Forelimb muscle (tissue), 1 donor: ENCODE measurements around the gene INPPL1. TPM values are rescaled to one million over a fixed set of nuclear protein-coding genes. Genes with fewer than 3 reads are reported as not detected.
"Not testable (repeated sequence)": the region's sequence is repeated elsewhere in the genome, so short reads cannot be mapped to it uniquely, and the experiment has no call there.

Source experiments
- DNase-seq: peaks from one replicate; pipeline ENCODE4 v3.0.0-alpha.2; 2013; ENCODE audit warnings: low read depth
- polyA plus RNA-seq: library from polyadenylated mRNA; unstranded; fragments of 120-200 nt; gene quantifications from one replicate; pipeline ENCODE4 v1.2.1, GENCODE V29; 2013; ENCODE audit not compliant: insufficient read length

The INPPL1 gene
- polyA plus RNA-seq, 1 donor: 151 TPM

DNA sequence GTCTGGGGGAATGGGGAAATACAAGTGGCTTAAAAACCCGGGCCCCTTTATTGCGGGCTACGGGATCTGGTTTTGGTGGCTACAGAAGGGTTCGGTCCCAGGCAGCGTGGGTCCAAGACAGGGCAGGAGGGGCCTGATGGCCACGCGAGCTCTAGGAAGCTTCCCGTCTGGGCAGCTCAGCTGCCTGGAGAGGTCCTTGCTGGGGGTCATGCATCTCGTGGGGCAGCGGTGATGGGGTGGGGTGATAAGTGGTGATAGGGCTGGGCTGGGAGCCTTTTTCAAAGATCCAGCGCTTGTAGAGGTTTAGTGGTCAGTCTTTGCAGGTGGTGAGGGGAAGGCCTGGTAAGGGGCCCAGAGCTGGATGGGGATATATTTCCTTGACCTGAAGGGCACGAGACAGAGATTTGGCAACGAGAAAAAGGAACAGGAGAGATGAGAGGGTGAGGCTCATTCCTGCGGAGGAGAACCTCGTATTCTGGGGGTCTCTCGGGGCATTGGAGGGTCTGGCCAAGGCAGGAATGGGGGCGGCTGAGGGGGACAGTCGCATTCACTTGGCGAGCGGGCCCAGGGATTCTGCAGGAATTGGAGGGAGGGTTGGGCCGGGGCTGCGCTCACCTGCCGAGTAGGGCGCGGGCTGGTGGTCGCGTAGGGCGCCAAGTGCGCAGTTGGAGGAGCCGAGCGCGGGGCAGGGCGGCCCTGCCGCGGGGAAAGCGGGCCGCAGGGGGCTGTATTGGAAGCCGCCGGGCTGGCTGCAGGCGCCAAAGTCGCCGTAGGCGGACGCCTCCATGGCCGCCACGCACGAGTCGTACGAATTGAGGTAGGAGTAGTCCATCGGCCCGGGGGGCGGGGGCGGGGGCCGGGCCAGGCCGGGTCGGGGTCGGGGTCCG is 18.8 kb downstream of the INPPL1 start:
- no peak for DNase-seq

DNA sequence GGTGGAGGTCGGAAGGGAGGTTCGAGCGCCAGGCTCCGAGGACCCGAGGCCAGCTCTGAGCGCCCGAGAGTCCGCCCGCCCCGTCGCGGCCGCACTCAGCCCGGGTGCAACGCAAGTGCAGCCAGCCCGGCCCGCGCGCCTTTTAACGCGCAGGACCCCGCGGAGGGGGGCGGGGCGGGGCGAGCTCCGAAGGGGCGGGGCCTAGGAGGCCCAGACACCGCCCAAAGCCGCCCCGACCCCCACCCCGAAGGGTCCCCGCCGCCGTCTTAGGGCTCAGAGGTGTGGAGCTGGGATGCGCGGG is 19.4 kb downstream of the INPPL1 start, which contains the start of gene PHOX2A:
Gene PHOX2A (minus strand): TSS at position 117 of the 301 bp plus-strand sequence. CDS start 172 bp downstream, outside the sequence.
- no peak for DNase-seq

DNA sequence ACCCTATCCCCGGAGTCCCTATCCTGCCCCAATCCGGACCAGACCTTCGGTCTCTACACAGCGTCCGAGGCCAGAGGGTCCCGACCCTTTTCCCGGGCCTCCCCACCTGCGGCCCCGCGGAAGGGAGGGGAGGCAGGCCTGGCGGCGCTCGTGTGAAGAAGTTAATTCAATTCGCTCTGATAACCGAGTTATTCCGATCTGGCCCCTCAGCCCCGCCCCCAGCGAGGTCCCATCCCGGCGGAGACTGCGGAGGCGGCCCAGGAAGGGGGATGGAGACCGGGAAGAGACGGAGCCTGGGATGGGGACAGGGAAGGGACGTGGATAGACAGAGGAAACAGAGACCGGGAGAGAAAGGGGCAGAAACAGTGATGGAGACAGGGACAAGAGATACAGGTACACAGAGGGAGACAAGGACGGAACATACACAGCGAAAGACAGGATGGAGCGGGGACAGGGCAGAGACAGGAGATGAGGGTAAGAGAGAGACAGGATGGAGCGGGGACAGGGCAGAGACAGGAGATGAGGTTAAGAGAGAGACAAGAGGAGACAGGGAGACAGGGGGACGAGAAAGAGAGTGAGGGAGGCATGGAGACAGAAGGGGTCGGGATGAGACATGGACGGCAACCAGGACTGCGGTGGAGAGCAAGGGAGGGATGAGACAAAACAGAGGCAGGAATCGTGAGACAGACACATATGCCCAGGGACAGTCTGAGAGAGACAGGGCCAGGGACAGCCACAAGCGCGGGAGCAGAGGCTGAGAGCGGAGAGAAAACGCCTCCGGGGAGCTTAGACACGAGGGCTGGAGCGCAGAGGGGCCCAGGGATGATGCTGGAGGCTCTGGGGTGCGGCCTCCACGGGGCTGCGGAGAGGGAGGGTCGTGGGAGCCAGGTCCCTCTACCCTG is 20.0 kb downstream of the INPPL1 start:
- no peak for DNase-seq

DNA sequence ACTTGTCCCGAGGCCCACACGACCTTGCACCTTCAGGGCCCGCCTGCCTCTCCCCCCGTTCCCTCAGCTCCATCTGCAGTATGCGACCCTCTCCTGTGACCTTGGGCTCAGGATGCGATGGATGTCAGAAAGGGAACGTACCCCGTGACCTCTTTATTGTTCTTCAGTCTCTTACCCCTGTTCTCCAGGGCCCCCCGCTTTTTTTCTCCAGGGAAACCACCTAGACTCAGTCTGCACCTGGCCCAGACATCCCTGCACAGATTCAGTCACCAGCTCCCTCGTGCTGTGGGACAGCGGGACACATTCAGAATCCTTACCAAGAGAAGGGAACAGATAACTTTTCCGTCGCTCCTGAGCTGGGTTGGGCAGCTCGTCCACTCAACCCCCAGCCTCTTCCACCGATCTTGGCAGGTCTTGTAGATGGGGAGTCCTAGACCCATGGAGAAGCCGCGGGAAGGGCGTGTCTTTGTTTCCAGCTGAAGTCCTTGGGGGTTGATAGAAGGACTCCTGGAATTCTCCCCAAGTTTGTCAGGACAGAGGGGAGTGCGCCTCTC is 20.8 kb downstream of the INPPL1 start:
- DNase-seq: no peak

DNA sequence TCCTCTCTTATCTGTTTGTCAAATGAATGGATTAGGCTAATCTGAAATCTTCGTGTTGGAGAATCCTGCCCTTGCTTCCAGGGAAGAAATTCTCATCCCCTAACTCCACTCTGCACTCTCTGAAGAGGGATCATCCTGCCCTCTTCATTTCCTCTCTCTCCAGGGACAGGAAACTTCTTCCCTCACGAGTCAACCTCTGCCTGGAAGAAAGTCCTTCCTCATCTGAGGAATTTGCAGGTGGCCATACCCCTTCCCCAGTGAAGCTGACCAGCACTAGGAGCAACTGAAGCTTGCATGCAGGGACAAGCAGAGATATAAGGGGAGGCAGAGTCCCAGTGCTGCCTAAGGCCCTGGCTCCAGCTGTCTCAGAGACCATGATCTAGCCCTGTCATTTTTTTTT is 23.0 kb downstream of the INPPL1 start:
- DNase-seq: no peak

DNA sequence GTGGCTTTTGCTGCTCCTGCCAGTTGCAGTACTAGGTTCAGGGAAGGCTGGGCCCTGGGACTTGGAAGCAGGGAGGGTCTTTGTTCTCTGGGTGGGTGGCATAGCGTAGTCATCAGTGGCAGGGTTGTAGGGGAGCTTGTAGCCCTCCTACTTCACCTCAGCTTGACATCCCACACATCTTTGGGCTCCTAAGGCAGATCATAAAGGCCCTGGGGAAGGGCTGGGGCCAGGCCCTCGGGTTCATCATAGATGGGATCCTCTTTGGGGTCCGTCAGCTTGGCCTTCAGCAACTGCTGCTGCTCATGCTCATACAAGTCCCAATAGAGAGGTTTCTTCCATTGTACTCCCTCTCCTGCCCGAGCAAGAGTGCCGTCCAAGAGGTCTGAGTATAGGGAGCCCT is 25.4 kb downstream of the INPPL1 start:
- DNase-seq: no peak

DNA sequence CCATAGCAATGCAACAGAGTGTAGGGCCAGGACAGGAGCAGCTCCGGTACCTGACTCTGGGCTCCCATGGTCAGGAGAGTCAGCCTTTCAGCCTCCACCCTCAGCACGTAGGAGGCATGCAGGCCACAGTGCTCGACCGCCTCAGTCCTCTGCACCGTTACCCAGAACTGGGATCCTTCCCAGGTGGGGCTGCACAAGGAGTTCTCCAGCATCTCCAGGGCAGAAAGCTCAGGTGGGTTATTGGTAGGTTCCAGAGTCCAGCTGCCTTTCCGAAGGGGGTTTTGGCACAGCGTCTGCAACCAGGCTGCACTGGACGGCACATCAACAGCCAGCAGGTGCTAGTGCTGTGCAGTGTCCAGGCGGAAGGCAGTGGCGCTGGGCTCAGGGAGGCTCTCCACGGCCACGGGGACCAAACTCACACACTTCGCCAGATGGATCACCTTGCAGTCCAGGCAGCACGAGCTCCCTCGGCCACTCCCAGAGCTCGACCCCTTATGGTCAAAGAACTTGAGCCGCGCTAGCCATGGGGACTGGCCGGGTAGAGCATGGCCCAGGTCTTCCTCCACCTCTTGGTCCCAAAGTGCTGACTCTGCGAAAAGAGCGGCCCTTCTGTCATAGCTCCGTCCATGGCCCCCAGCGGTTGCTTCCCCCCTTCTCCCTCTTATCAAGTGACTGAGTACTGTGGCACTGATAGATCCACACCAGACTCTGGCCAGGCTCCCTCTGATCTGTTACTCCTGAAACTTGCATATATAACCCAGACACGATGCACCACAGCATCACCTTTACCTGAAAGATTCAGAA is 26.3 kb downstream of the INPPL1 start:
- DNase-seq: no peak

DNA sequence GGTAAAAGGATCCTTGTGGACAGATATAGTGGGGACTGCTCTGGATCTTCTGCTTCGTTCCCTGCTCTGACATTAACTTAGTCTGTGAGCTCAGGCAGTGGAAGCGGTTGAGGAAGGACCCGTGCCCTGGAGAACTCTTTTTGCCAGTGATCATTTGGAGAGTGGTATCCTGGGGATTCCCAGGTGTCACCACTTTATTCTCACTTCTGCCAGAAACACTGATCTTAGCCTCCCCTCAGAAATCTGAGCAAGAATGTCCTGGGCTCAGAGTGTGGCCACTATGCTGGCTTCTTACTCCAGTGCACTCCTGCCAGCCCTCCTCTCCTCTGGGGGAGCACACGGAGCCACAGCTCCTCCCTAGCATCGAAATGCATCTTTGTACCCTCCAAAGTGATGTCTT is 27.0 kb downstream of the INPPL1 start:
- no peak for DNase-seq

DNA sequence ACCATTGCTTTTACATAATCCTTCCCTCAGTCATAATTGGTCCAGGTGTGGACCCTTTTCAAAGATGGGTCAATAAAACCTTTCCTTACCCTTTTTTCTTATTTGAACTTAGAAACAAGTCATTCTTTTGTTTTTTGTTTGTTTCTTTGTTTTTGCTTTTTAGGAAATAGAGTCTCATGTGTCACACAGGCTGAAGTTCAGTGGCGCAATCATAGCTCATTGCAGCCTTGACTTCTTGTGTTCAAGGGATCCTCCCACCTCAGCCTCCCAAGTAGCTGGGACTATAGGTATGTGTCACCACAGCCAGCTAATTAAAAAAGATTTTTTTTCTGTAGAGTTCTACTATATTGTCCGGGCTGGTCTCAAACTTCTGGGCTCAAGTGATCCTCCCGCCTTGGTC is 28.8 kb downstream of the INPPL1 start:
- DNase-seq: no peak

DNA sequence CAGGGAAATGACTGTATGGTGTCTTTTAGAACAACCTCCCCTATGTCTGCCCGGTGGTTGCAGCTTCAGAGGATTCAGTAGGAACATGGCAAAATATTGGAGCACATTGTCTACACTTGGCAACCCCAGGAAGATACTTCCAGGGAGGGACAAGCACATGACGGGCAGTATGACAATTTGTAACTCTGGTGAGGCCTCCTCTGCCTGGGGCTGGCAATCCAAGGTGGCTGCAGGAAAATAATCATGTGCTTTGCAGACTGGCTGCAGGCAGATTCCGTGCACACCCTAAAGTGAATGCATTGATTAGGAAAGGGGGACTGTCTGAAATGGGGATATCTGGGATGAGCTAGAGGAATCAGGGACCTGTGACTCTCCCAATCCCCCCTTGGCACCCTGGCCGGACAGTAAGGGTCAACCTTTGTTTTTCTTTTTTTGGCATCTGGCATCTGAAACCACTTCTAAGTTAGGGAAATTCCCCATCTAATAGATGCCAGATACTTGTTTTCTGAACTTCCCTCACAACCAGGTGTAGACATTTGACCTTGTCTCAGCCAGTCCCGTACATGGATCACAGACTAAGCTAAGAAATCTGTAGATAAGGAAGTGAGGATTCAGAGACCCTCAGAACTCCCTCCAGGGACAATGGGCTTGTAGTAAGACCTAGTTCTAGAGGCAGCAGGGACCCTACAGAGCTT is 29.9 kb downstream of the INPPL1 start:
- DNase-seq: no peak

DNA sequence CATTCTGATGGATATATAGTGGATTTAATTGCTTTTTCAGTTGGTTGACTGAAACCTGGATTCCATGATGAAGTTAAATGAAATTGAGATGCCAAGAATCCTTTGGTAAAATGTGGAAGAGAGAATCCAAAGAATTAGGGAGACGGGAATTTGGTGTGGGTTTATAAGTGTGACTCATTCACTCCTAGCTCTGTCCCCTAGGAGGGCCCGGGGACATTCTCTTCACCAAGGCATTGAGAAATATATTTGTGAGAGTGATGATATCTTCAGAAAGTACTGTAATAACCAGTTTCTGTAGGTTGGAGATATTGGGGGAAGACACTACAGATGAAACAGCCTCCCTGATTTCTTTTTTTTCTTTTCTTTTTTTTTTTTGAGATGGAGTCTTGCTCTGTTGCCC is 33.0 kb downstream of the INPPL1 start:
- no peak for DNase-seq

DNA sequence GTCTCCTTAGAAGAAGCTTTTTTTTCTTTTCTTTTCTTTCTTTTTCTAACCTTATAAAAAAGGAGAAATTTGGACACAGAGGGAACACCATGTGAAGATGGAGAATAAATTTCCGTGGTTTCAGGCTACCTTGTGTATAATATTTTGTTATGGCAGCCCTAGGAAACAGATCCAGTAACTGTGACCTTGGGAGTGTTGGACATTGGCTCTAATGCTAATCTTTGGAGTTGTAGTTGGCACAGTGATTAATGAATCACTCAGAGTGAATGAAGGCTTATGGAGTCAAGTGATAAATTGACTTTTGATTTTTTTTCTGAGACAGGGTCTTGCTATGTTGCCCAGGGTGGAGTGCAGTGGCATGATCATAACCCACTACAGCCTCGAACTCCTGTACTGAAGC is 34.9 kb downstream of the INPPL1 start:
- DNase-seq: no peak

DNA sequence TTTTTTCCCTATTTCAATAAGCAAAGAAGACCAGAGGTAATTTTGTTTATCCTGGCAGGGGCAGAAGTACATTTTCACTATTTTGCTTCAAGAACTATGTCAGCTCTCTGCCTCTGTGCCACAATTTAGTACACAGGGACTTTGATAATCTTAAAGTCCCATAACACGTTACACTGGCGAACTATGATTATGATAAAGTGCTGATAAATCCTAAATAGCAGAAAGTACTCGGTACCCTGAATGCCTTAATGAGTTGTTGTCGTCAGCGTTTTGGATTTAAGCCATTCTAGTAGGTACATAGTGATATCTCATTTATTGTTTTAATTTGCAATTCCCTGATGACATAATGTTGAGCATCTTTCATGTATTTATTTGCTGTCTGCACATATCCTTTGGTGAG is 36.0 kb downstream of the INPPL1 start:
- DNase-seq: no peak

DNA sequence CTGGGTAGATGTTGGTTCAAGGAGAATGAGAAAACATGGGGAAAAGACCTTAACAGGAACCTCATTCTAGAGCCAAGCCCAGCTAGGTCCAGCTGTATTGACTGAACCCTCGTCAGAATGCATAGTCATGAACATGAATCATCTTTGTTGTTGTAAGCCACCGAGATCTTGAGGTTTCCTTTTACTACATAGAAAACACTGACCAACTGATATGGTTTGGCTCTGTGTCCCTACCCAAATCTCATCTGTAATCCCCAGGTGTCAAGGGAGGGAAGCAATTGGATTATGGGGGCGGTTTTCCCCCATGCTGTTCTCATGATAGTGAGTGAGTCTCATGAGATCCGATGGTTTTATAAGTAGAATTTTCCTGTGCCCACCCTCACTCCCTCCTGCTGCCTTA is 38.8 kb downstream of the INPPL1 start:
- DNase-seq: no peak

DNA sequence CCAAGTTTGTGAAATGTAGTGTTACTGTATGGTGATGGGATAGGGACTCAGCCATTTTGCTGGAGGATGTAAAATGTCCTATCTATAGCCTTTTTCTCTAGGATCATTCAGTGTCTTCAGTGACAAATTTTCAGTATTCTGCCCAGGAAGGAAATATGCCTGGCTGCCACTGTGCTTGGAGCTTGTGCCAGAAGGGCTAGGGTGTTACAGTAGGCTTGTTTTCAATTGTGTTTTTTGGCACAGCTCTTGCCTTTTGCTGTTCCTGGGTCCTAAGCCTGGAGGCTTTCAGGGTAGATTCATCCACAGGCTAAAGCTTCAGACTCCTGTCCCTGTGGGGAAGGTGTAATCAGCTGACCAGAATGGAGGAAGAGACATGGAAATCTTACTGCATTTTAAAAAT is 41.4 kb downstream of the INPPL1 start:
- DNase-seq: no peak

DNA sequence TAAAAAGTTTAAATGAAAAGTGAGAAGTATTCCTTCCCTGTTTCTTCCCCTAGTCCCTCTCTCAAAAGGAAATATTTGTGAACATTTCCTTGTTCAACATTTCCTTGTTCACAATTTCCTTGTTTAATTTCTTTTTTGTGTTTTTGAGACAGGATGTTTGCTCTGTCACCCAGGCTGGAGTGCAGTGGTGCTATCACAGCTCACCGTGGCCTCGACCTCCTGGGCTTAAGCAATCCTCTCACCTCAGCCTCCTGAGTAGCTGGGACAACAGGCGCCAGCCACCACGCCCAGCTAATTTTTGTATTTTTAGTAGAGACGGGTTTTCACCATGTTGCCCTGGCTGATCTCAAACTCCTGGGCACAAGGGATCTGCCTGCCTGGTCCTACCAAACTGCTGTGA is 42.4 kb downstream of the INPPL1 start:
- DNase-seq: not testable (repeated sequence)

DNA sequence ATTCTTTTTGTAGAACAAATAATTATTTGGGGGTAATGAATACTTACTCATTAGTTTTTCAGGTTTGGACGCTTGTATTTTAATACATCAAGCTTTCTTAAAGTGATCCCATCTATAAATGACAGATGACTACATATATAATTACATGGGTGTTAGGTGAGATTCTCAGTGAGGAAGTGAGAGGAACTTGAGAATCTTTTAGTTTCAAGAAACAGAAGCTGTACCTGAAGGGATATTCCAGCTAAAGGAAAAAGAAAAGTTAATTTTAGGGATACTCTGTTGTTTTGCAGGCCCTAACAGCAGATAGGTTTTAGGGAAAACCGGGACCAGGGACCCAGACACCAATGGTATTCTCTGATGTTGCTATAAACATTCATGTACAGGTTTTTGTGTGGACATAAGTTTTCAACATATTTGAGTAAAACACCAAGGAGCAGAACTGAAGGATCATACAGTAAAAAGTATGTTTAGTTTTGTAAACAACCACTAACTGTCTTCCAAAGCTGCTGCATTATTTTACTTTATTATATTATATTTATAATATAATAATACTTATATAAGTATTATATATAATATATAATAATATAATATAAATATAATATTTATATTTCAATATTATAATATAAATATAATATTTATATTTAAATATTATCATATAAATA is 43.5 kb downstream of the INPPL1 start:
- DNase-seq: no peak

DNA sequence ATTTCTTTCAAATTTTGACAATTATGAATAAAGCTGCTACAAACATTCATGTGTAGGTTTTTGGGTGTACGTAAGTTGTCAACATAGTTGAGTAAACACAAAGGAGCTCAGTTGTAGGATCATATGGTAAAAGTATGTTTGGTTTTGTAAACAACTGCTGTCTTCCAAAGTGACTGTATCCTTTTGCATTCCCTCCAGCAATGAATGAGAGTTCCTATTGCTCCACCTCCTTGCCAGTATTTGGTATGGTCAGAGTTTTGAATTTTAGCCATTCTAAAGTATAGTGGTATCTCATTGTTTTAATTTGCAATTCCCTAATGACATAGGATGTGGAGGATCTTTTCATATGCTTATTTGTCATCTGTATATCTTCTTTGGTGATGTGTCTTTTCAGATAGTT is 47.4 kb downstream of the INPPL1 start:
- no peak for DNase-seq

DNA sequence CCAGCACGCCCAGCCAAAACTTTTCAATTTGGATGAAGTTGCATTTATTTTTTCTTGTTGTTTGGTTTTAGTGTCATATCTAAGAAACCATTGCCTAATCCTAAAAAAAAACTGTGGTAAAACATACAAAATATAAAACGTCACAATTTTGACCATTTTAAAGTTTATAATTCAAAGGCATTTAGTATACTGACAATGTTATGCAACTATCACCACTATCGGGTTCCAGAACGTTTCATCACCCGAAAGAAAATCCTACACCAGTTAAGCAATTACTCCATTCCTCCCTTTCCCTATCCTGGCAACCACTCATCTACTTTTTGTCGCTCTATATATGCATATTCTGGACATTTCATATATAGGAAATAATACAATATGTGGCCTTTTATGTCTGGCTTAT is 49.9 kb downstream of the INPPL1 start:
- no peak for DNase-seq

DNA sequence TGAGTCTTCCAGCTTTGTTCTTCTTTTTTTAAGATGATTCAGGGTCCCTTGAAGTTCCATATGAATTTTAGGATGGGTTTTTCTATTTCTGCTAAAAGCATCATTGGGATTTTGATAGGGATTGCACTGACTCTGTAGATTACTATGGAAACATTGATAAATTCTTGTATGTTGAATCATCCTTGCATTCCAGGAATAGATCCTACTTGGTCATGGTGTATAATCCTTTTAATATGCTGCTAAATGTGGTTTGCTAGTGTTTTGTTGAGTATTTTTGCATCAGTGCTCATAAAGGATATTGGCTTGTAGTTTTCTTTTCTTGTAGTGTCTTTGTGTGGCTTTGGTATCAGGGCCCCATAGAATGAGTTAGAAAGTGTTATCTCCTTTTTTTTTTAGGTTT is 54.3 kb downstream of the INPPL1 start:
- DNase-seq: no peak

DNA sequence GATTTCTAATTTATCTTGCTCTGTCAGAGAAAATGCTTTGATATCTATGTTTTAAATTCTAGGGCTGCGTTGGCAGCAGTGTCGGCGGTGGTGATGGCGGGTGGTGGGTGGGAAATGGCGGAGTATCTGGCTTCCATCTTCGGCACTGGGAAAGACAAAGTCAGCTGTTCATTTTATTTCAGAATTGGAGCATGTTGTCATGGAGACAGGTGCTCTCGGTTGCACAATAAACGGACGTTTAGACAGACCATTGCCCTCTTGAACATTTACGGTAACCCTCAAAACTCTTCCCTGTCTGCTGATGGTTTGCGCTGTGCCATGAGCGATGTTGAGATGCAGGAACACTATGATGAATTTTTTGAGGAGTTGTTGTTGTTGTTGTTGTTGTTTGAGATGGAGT is 55.5 kb downstream of the INPPL1 start:
- DNase-seq: no peak
